Activated CD8-positive, alpha-beta memory T cell treated with anti-CD3 and anti-CD28 coated beads, Interleukin-2, amount 50 U/mL, for 4 hours (primary cell): Measurements from ENCODE around the gene METTL18.
"Not testable (repeated sequence)": the region's sequence is repeated elsewhere in the genome, so short reads cannot be mapped to it uniquely, and the experiment has no call there.

Source experiments
- DNase-seq: peaks from one replicate; pipeline ENCODE4 v3.0.0-alpha.2; 2020

METTL18 gene

DNA sequence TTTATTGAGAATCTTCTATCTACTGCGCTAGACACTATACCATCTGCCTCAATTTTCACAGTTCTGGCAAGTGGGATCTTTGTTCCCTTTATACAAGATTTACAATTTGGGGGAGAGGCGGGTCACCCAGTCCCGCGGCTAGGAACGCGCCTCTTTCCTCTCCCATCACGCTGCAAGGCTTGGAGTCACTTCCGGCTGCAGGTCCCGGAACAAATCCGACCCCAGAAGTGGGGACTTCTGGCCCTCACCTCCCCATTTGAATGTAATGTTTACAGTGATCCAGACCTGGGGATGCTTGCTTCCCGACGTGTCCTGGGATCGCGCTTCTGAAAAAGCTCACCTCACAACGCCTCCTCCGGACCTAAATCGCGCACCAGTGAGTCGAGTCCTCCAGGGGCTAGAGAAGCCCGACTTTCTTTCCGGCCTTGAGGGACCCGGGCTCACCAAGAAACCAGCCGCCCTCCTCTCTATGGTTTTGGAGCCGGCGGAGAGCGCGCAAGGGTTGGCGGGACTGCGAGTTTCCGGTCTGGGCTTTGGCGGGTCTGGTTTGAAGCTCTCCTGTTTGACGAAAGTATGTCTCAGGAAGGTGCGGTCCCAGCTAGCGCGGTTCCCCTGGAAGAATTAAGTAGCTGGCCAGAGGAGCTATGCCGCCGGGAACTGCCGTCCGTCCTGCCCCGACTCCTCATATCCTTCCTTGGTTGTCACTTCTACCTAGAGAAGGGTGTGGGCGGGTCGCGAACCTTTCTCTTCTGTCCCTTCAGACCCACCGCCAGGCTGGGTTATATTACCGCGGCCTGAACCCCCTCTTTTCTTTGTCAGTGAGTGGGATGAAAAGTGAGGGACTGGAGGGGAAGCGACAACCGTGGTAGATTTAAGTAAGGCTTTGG lies at the start of gene METTL18:
Gene METTL18 (minus strand): TSS at position 378 of the 887 bp plus-strand sequence. CDS start 1,212 bp downstream, outside the sequence.
- DNase-seq = peak; percentile 85

DNA sequence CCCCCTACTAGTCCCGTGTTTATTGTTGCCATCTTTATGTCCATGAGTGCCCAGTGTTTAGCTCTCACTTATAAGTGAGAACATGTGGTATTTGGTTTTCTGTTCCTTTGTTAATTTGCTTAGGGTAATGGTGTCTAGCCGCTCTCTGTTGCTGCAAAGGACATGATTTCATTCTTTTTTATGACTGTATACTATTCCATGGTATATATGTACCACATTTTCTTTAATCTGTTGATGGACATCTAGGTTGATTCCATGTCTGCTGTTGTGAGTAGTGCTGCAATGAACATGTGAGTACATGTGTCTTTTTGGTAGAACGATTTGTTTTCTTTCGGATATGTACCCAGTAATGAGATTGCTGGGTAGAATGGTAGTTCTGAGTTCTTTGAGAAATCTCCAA lies 44.2 kb upstream of the METTL18 start:
- no peak for DNase-seq

DNA sequence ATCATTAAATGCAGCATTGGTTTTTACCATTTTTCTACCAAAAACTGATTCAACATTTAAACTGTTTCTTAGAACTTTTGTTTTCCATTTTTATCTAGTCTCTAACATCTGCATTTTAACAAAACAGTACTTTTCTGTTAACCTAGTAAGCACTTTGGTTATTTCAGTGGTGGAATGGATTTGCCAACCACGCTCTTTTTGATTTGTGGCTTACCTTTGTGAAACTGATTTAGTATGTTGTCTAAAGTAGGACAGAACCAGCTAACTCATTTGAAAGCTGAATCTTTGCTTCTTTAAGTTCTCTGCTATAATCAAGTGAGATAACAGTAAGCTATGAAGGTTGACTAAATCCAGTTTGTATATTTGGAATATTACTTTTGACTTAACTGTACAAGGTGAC lies 41.5 kb upstream of the METTL18 start:
- DNase-seq = no peak

DNA sequence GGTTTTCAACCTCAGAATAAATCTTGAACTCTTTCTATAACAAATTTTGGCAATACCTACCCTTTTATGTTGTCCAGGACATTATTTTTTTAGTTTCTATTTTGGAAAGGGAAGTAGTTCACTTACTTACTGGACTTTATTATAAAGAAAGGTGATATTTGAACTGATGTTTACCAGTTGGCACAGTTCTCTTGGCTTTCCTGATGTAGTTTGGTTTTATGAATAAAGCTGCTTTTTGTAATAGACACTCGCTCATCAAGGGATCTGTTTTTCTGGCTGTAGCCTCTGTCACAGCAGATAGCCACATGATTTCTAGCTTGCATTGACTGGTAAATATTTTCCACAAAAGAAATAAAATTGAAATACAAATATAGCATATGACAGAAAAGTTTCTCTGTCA lies 40.9 kb upstream of the METTL18 start:
- DNase-seq = no peak

DNA sequence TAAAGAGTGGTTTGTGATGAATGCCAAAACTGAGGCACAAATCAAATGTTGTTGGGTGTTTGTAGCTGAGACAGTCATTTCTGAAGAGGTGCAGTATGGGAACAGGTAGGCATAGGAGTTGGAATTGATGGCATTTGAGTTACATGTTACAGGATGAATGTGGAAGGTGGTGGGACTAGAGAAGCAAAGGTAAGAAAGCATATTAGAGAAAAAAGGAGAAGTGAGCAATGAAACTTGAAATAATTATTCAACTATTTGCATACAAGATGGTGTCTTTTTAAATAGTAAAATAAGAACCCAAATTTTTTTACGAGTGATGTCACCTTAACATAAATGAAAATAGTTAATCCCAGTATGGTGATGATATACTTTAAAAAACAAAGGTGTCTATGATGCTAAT lies 40.2 kb upstream of the METTL18 start:
- no peak for DNase-seq

DNA sequence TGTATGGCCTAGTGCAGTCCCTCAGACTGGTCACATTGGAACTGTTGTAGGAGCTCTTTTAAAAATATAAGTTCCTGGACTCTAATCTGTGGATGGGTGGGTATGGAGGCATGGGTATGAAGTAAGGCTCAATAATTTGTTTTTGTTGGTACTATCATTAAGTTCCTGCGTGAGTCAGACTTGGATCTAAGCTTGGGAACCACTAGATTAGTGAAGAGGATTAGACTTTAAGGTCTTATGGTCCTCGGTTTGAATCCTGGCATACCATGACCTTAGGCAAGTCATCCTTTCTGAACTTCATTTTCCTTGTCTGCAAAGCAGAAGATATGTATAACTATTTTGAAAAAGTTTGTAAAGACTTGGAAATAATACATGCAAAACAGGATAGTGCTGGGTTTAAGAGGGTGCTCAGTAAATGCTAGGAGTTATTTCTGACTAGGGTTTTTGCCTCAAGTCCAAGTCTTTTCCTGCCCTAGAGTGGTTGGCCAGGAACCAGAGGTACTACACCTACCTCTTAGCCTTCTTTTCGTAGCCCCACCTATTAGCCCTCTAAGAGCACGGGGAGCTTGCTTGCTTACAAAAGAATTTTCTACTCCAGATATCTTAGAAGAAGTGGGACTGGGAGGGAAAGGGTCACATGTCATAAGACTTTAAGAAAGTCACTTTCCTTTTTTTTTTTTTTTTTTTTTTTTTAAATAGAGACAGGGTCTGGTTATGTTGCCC lies 38.6 kb upstream of the METTL18 start:
- no peak for DNase-seq

DNA sequence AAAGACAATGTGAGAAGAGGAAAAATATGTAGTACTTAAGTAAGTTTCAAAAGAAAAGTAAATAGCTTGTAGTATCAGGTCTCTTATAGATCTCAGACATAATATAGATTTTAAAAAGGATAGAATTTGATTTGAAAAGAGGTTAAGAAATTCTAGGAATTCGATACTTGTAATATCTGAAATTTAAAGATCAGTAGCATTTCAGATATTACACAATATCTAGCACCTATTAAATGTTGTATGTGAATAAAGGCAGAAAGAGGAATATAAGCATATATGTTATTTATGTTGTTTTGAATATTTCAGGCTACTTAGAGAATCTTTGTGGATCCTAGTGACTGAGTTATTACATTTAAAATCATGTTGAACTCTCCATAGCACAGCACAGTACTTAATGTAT lies 35.0 kb upstream of the METTL18 start:
- no peak for DNase-seq

DNA sequence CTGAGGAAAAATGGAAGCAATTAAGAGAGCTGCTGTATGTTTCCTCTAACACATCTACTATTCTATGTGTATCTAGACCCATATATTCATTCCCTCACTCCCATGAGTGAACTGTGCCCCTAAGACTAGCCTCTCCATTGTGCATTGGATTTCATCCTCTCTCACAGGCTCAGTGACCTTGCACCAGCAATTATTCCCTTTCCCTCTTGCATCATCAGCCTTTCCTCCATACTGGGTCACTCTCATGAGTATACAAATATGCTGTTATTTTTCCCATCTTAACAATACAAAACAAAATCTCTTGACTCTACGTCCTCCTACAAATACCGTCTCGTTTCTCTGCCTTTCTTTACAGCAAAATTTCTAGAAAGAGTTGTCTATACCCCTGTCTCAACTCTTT lies 29.4 kb upstream of the METTL18 start:
- no peak for DNase-seq

DNA sequence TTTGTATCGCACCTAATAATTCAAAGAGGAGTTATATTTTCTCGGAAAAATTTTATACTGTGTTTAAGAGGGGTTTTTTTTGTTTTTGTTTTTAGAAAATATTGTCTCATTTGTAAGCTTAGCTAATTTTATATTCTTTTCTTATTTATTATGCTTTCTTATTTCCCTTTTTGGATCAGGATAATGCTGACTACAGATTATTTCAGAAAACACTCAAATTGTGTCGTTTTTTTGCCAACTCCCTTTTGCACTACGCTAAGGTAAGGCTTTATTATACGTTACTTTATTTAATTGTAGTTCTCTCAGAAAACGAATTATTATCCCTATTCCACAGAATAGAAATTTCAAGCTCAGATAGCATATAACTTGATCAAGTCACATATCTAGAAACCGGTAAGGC lies 26.8 kb upstream of the METTL18 start:
- DNase-seq = no peak

DNA sequence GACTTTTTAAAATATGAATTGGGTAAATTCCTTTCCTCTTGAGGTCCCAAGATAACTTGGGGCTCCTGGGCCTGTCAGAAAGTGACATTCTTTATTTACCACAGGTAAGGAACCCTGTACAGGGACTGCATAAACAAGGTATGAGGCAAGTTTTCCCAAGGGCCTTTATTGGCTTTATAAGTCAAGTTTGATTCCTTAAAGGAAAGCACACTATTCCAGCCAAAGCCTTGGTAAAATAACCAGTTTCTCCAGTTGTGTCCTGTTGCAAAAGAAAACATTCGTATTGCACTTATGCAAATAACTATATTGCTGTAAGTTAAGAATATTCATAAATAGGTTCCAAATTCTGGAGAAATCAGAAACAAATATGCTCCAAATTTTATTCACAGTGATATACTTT lies 21.9 kb upstream of the METTL18 start:
- DNase-seq = no peak

DNA sequence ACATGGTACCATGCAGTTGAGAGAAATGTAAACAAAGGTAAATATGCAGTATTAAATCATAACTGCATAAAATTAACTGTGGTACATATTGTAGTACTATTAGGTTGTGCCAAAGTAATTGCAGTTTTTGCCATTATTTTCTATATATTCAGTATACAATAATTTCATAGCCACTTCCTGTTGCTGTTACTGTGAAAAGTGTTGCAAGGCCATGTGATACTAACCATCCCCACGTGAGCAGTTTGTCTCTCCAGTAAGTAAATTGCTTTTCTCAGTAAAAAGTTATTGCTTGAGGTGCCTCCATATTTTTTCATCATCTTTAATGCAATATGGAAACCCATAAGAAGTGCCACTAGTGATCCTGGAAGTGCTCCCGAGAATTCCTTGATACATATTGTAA lies 19.6 kb upstream of the METTL18 start:
- no peak for DNase-seq

DNA sequence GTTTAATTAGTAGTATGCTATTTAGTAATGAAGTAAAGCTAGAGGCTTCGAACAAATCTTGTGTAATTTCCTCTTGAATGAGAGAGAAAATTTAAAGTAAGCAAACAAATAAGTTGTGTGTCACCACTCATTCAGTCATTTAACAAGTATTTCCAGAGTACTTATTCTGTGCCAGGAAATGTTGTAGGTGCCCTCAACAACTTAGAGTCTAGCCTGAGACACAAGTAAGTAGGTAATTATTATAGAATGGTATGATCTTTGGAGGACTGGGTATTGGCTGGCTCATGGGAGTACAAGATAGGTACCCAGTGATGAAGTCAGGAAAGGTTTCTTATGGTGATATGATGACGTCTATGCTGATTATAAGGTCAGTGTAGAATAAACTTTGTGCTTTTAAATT lies 17.4 kb upstream of the METTL18 start:
- no peak for DNase-seq

DNA sequence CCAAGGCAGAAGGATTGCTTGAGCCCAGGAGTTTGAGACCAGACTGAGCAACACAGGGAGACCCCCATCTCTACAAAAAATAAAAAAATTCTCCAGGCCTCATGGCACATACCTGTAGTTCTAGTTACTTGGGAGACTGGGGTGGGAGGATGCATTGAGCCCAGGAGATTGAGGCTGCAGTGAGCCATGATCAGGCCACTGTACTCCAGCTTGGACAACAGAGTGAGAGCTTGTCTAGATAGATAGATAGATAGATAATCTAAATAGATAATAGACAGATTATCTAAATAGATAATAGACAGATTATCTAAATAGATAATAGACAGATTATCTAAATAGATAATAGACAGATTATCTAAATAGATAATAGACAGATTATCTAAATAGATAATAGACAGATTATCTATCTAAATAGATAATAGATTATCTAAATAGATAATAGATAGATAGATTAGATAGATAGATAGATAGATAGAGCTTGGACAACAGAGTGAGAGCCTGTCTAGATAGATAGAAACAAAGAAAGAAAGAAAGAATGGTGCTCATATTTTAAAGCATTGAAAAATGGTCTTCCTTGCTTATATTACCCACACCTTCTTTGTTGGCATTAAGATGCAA lies 16.8 kb upstream of the METTL18 start:
- DNase-seq = not testable (repeated sequence)

DNA sequence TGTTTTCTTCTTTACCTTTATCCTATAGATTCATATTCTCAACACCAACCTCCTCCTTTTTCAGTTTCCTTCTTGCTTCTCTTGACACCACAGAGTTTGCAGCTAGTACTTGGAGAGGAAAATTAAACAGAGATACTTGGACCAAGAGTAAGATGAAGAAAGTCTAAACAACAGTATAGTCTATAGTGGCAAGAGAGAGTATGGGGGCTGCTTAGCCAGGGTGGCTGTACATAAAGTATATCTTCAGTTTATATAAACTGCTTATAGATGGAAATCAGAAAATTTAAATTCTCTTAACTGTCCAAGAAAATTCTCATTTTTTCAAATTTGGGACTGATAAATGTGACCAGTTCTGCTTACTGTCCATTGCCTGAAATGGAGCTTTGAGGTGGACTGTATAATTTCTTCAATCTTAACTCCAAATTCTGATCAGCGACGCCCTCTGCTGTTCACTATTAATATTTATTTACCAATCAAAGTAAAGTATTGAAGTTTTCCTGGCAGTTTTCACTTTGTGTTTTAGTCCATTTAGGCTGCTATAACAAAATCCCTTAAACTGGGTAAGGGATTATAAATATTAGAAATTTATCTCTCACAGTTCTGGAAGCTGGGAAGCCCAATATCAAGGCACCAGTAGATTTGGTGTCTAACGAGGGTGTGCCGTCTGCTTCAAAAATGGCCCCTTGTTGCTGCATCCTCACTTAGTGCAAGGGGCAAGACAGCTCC lies 14.8 kb upstream of the METTL18 start:
- DNase-seq = peak; percentile 19

DNA sequence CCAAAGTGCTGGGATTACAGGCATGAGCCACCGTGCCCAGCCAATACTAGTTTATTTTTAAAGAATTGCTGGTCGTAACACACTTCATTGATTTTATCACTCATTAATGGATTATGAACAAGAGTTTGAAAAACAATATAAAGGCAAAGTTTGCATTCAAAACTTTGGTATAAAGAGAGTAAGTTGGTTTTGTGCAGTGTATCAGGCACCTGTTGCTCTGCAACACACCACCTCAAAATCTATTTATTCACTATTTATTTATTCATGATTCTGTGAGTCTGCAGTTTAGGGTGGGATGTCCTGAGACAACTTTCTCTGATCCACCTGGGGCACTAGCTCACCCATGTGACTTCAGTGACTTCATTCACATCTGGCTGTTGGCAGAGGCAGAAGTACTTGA lies 10.2 kb upstream of the METTL18 start:
- DNase-seq = no peak

DNA sequence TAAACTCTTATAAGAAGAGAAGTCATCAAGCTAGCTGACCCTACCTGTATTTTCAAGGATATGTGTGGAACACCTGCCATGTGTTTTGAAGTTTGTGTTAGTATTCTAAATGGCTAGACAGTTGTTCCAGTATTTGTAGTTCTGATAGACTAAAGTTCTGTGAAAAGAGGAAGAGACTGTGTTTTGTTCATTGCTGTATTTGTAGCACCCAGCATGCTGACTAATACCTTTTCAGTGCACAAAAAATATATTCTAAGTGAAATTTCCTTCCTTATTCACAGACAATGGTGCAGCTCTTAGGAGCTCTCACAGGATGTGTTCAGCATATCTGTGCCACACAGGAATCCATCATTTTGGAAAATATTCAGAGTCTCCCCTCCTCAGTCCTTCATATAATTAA lies 8.2 kb upstream of the METTL18 start:
- DNase-seq = no peak

DNA sequence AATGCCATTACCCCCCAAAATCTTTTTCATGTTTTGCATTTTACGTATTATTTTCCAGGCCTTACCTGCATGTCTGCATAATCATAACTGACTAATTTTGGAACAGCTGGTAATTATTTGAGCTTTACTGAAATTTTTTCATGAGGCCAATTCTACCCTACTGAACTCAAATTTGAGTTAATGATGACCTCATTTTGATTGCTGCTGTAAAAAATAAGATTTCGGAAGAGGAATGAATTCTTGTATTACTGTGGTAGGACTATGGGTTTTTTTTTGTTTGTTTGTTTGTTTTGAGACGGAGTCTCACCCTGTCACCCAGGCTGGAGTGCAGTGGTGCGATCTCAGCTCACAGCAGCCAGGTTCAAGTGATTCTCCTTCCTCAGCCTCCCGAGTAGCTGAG lies 2.6 kb upstream of the METTL18 start:
- DNase-seq = no peak

DNA sequence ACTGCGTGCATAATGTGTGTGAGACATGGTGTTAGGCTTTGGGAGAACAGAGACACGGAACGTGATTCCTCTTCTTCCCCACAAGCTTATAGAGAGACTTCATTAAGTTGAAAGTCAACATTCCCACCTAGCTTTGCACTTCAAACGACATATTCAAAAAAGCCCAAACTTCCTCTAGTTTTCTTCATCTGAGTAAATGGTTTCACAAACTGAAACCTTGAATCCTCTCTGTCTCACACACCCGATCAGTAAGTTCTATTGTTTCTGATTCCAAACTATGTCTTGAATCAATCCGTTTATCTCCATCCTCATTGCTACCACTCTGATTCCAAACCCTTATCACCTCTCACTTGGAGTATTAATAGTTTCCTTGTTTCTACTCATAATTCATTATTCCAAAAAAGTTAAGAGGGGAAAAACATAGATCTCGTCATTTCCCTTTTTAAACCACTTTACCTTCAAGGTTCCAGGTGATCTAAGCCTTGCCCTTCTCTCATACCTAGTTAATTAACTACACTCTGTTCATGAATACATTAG lies 1.6 kb upstream of the METTL18 start:
- no peak for DNase-seq

DNA sequence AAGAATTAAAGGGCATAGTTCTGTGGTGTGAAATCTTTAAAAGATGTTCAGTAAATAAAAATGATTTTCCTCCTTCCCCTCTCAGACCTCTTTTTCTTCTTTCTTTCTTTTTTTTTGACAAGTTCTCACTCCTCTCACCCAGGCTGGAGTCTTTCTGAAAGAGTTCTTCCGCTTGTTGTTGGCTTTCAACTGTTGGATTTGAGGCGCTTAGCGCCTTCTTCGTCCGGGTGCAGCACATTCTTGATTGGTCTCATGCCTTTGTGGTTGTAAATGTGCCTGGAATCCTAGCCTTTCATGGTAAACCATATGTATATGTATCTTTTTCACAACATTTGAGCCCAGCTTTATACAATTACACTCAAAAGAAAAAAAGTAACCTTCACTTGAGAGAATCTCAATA lies 980 bp upstream of the METTL18 start:
- DNase-seq = no peak

DNA sequence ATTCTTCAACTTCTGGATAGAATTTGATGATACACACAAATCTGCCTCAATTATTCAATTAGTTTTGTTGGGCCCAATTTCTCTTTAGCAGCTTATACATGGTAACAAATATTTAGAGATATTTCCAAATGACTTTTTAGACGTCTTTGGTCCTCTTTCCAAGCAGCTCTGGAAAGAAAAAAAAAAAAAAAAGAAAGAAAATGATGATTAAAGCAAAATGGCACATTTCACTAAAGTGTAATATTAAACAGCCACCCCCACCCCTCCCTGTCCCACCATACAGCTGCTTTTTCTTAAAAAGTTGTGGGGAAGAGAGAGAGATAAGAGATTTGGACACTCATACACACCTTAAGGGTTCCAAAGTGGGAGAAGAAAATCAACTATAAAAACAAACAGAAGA lies 977 bp downstream of the METTL18 start:
- no peak for DNase-seq

DNA sequence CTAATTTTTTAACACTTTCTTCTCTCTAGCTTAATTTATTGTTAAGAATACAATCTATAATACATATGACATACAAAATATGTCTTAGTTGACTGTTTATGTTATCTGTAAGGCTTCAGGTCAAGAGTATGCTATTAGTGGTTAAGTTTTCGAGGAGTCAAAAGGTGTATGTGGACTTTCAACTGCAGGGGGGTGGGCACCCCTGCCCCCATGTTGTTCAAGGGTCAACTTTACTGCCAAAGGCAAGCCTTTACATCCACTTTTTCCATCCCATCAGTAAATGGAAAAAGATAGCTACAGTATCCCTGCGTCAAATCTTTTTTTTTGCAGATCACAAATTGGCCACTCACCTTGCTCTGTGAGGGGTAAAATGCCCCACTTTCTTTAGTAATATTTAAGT lies 6.3 kb downstream of the METTL18 start:
- DNase-seq = no peak

DNA sequence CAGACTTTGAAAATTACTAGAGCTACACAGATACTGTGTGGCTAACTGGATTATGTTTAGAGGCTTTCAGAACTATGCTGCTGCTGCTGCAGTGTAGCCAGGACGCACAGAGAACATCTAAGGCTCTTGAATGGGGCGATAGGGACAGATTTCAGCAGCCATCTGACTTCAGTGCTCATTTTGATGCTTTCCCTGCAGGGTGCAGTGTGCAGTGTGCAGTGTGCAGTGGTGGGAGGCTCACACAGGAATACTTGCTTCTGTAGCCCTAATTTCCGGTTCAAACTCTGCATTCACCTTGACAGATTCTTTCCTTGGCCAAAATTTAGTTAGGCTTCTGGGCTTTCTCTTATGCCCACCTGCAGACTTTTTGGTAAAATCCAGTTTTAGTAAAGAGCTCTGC lies 7.7 kb downstream of the METTL18 start:
- no peak for DNase-seq

DNA sequence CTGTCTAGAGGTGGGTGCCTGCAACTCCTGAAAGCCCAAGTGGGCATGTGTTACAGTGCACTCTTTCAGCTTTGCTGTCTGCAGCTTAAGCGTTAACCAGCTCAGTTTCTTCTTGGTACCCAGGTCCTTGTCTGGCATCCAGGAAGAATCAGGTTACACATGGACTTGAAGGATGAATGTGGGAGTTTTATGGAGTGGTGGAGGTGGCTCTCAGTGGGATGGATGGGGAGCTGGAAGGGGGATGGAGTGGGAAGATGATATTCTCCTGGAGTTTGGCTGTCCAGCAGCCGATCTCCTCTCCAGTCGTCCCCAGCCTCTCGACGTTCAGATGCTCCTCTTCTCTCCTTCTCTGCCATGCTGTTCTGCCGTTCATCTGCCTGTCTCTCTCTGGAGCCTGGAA lies 9.4 kb downstream of the METTL18 start:
- DNase-seq = no peak
